GM23248 (cell line): ENCODE measurements around the gene PHIP.

Experiments used
- EZH2 ChIP-seq: fragments of 200-600 bp; sonication (generic); IDR thresholded peaks from 2 replicates; pipeline ENCODE4 v1.6.1; 2018; ENCODE audit warnings: antibody characterized with exemption, mild to moderate bottlenecking; ENCODE audit not compliant: insufficient read depth, poor library complexity, severe bottlenecking
- EZH2phosphoT487 ChIP-seq: fragments of 200-600 bp; sonication (generic); IDR thresholded peaks from 2 replicates; pipeline ENCODE4 v1.6.1; 2018; ENCODE audit warnings: antibody characterized with exemption, moderate library complexity, mild to moderate bottlenecking, low read depth; ENCODE audit not compliant: insufficient read depth

DNA sequence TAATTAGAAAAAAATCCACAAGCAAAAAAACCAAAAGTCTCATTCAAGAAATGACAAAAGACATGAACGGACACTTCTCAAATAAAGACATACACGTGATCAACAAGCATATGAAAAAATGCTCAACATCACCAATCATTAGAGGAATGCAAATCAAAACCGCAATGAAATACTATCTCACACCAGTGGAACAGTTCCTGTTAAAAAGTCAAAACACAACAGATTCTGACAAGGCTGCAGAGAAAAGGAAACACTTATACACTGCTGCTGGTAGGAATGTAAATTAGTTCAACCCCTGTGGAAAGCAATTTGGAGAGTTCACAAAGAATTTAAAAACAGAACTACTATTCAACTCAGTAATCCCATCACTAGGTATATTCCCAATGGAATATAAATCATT, 152.7 kb downstream of the PHIP start:
- TF ChIP-seq EZH2phosphoT487 = no peak
- no peak for TF ChIP-seq EZH2
